Erythroblast (primary cell): Measurements from ENCODE around the gene FGFR2.

ENCODE experiments used
- GATA1 ChIP-seq: IDR thresholded peaks from 2 replicates; pipeline ENCODE4 v1.6.1; 2011; ENCODE audit warnings: low read depth, mild to moderate bottlenecking, control low read depth, low read length, moderate library complexity
- POLR2A ChIP-seq: IDR thresholded peaks from 2 replicates; pipeline ENCODE4 v1.6.1; 2011; ENCODE audit warnings: mild to moderate bottlenecking, low read length

- TF ChIP-seq POLR2A (no peak), GATA1 (no peak)
Measured at GRCh38 chr10:121601458-121601857, 3.2 kb upstream of the FGFR2 start.
